Ovary (tissue), 3 donors: ENCODE data around the gene MTCH2.

Experiments used
- CTCF ChIP-seq, 3 donors: fragments of 450-650 bp in 2 of 3; fragments of 200-600 bp in 1 of 3; IDR thresholded peaks; one replicate each; pipeline versions ENCODE4 v1.5.1 to v1.8.0; 2016 to 2022; ENCODE audit warnings: antibody characterized with exemption in 3 of 3, mild to moderate bottlenecking in 1 of 3
- EP300 ChIP-seq: sonication (generic); formaldehyde crosslinking; IDR thresholded peaks from one replicate; pipeline ENCODE4 v1.6.1; 2017; ENCODE audit warnings: antibody characterized with exemption
- donor health status: DM: no; HTN: no; CAD: no.

GRCh38 chr11:47661245-47661644 is 18.9 kb upstream of the MTCH2 start:
- no peak for TF ChIP-seq CTCF (IDR thresholded peaks at IDR 0.05)
- TF ChIP-seq EP300, result no peak
